ENCODE data around the gene MFAP2.

- TF ChIP-seq CTCF (IDR thresholded peaks at IDR 0.05; ENCODE audit: low read depth, low read length, poor library complexity, severe bottlenecking): no peak
- TF ChIP-seq EZH2phosphoT487 (IDR thresholded peaks at IDR 0.05; ENCODE audit: borderline replicate concordance, low read length): no peak
These were observed 43.2 kb upstream of the MFAP2 start for GRCh38 chr1:17023573-17023972.

All from DOHH2 (cell line).